ENCODE measurements around the gene RELL1. TPM values are rescaled to one million over a fixed set of nuclear protein-coding genes. Genes with fewer than 3 reads are reported as not detected.

The RELL1 gene
- total RNA-seq, 1 donor, result 62.3 TPM

GRCh38 chr4:37663552-37663951 is 22.6 kb downstream of the RELL1 start:
- no peaks in the 10 kb centered on the region for H3K27me3 ChIP-seq (ENCODE audit: insufficient read depth, low read length)
- H3K4me1 ChIP-seq (ENCODE audit: insufficient read depth, low read length), result peaks cover 25% of the 10 kb centered on the region
- no peak overlapping the region for H3K4me3 ChIP-seq (ENCODE audit: low read length)
- no peaks in the 10 kb centered on the region for H3K9me3 ChIP-seq (ENCODE audit: low read depth, low read length)

- Histone ChIP-seq H3K4me3 (ENCODE audit: low read length) (no peak overlapping the region), H3K9me3 (ENCODE audit: low read depth, low read length) (no peaks in the 10 kb centered on the region), H3K27me3 (ENCODE audit: insufficient read depth, low read length) (no peaks in the 10 kb centered on the region), H3K4me1 (ENCODE audit: insufficient read depth, low read length) (peaks cover 25% of the 10 kb centered on the region)
Observed at GRCh38 chr4:37662861-37663390, 23.2 kb downstream of the RELL1 start.

GRCh38 chr4:37662251-37662650 is 23.9 kb downstream of the RELL1 start:
- no peaks in the 10 kb centered on the region for H3K27me3 ChIP-seq (ENCODE audit: insufficient read depth, low read length)
- H3K4me1 ChIP-seq (ENCODE audit: insufficient read depth, low read length), result peaks cover 24% of the 10 kb centered on the region
- H3K9me3 ChIP-seq (ENCODE audit: low read depth, low read length), result peaks cover 2% of the 10 kb centered on the region
- H3K4me3 ChIP-seq (ENCODE audit: low read length), result no peak overlapping the region

- Histone ChIP-seq H3K27me3 (ENCODE audit: insufficient read depth, low read length) (no peaks in the 10 kb centered on the region), H3K4me1 (ENCODE audit: insufficient read depth, low read length) (peaks cover 19% of the 10 kb centered on the region), H3K9me3 (ENCODE audit: low read depth, low read length) (peaks cover 7% of the 10 kb centered on the region), H3K4me3 (ENCODE audit: low read length) (no peak overlapping the region)
Observed at GRCh38 chr4:37661772-37662171, 24.4 kb downstream of the RELL1 start.

- no peak overlapping the region for H3K4me3 ChIP-seq (ENCODE audit: low read length)
- no peaks in the 10 kb centered on the region for H3K27me3 ChIP-seq (ENCODE audit: insufficient read depth, low read length)
- H3K9me3 ChIP-seq (ENCODE audit: low read depth, low read length), result peaks cover 14% of the 10 kb centered on the region
- peaks cover 3% of the 10 kb centered on the region for H3K4me1 ChIP-seq (ENCODE audit: insufficient read depth, low read length)
Observed at GRCh38 chr4:37659696-37660095, 26.5 kb downstream of the RELL1 start.

GRCh38 chr4:37656649-37657048 is 29.5 kb downstream of the RELL1 start:
- H3K9me3 ChIP-seq (ENCODE audit: low read depth, low read length), result peaks cover 24% of the 10 kb centered on the region
- H3K4me1 ChIP-seq (ENCODE audit: insufficient read depth, low read length), result peaks cover 3% of the 10 kb centered on the region
- no peaks in the 10 kb centered on the region for H3K27me3 ChIP-seq (ENCODE audit: insufficient read depth, low read length)
- H3K4me3 ChIP-seq (ENCODE audit: low read length), result no peak overlapping the region

GRCh38 chr4:37653601-37654000 is 32.6 kb downstream of the RELL1 start:
- peaks cover 24% of the 10 kb centered on the region for H3K9me3 ChIP-seq (ENCODE audit: low read depth, low read length)
- no peak overlapping the region for H3K4me3 ChIP-seq (ENCODE audit: low read length)
- no peaks in the 10 kb centered on the region for H3K27me3 ChIP-seq (ENCODE audit: insufficient read depth, low read length)
- no peaks in the 10 kb centered on the region for H3K4me1 ChIP-seq (ENCODE audit: insufficient read depth, low read length)

- H3K4me1 ChIP-seq (ENCODE audit: insufficient read depth, low read length), result peaks cover 6% of the 10 kb centered on the region
- peaks cover 24% of the 10 kb centered on the region for H3K9me3 ChIP-seq (ENCODE audit: low read depth, low read length)
- H3K27me3 ChIP-seq (ENCODE audit: insufficient read depth, low read length), result no peaks in the 10 kb centered on the region
- no peak overlapping the region for H3K4me3 ChIP-seq (ENCODE audit: low read length)
Observed at GRCh38 chr4:37652747-37653527, 33.2 kb downstream of the RELL1 start.

GRCh38 chr4:37651781-37652377 is 34.3 kb downstream of the RELL1 start:
- Histone ChIP-seq H3K4me1 (ENCODE audit: insufficient read depth, low read length) (peaks cover 8% of the 10 kb centered on the region), H3K4me3 (ENCODE audit: low read length) (no peak overlapping the region), H3K27me3 (ENCODE audit: insufficient read depth, low read length) (no peaks in the 10 kb centered on the region), H3K9me3 (ENCODE audit: low read depth, low read length) (peaks cover 18% of the 10 kb centered on the region)

GRCh38 chr4:37650481-37650880 is 35.7 kb downstream of the RELL1 start:
- peaks cover 8% of the 10 kb centered on the region for H3K4me1 ChIP-seq (ENCODE audit: insufficient read depth, low read length)
- peaks cover 10% of the 10 kb centered on the region for H3K9me3 ChIP-seq (ENCODE audit: low read depth, low read length)
- no peaks in the 10 kb centered on the region for H3K27me3 ChIP-seq (ENCODE audit: insufficient read depth, low read length)
- H3K4me3 ChIP-seq (ENCODE audit: low read length), result no peak overlapping the region

- H3K9me3 ChIP-seq (ENCODE audit: low read depth, low read length), result peaks cover 8% of the 10 kb centered on the region
- H3K27me3 ChIP-seq (ENCODE audit: insufficient read depth, low read length), result no peaks in the 10 kb centered on the region
- peaks cover 8% of the 10 kb centered on the region for H3K4me1 ChIP-seq (ENCODE audit: insufficient read depth, low read length)
- no peak overlapping the region for H3K4me3 ChIP-seq (ENCODE audit: low read length)
Observed at GRCh38 chr4:37649268-37649667, 36.9 kb downstream of the RELL1 start.

- Histone ChIP-seq H3K9me3 (ENCODE audit: low read depth, low read length) (no peaks in the 10 kb centered on the region), H3K27me3 (ENCODE audit: insufficient read depth, low read length) (no peaks in the 10 kb centered on the region), H3K4me3 (ENCODE audit: low read length) (no peak overlapping the region), H3K4me1 (ENCODE audit: insufficient read depth, low read length) (peaks cover 8% of the 10 kb centered on the region)
Observed at GRCh38 chr4:37648084-37648817, 37.9 kb downstream of the RELL1 start.

- Histone ChIP-seq H3K9me3 (ENCODE audit: low read depth, low read length) (no peaks in the 10 kb centered on the region), H3K4me3 (ENCODE audit: low read length) (no peak overlapping the region), H3K4me1 (ENCODE audit: insufficient read depth, low read length) (peaks cover 17% of the 10 kb centered on the region), H3K27me3 (ENCODE audit: insufficient read depth, low read length) (no peaks in the 10 kb centered on the region)
Observed at GRCh38 chr4:37646247-37646646, 39.9 kb downstream of the RELL1 start.

GRCh38 chr4:37645736-37646135 is 40.4 kb downstream of the RELL1 start:
- Histone ChIP-seq H3K4me3 (ENCODE audit: low read length) (no peak overlapping the region), H3K27me3 (ENCODE audit: insufficient read depth, low read length) (no peaks in the 10 kb centered on the region), H3K9me3 (ENCODE audit: low read depth, low read length) (no peaks in the 10 kb centered on the region), H3K4me1 (ENCODE audit: insufficient read depth, low read length) (peaks cover 17% of the 10 kb centered on the region)

- Histone ChIP-seq H3K4me3 (ENCODE audit: low read length) (no peak overlapping the region), H3K4me1 (ENCODE audit: insufficient read depth, low read length) (peaks cover 17% of the 10 kb centered on the region), H3K9me3 (ENCODE audit: low read depth, low read length) (no peaks in the 10 kb centered on the region), H3K27me3 (ENCODE audit: insufficient read depth, low read length) (no peaks in the 10 kb centered on the region)
Observed at GRCh38 chr4:37644962-37645361, 41.2 kb downstream of the RELL1 start.
